ENCODE data around the gene GAB2.
"Not testable (repeated sequence)": the region's sequence is repeated elsewhere in the genome, so short reads cannot be mapped to it uniquely, and the experiment has no call there.

The GAB2 gene

DNA sequence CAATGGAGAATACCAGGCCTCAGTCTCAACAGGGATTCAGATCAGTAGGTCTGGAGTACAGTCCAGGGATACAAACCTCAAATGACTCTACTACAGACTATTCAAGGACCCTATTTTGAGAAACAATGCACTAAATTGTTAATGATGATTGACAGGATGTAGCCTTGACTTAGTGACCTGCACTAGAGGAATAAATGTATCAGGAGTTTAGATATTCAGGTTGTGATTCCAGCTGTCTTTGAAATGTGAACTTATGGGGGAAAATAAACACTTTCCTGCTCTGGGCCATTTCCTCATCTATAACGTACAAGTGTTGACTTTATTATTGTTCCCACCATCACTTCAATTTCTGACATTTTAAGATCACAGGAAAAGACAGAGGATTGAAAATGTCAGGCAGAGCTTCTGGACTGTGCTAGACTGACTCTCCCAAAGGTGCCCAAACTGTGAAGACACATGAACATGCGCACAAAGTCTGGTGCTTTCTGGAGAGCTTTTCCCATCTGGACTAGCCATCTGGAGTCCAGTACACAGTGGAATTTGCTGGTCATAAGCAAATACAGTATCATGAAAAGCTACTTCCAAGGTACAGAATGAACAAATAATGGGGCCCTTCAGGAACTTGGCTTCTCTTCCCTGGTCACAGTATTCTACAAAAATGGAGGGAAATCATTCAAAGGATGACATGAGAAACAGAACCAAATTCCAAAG lies 118.5 kb downstream of the GAB2 start:
- DNase-seq (ENCODE audit: extremely low read depth, low read depth): no peak
- TF ChIP-seq, protein P1, sequence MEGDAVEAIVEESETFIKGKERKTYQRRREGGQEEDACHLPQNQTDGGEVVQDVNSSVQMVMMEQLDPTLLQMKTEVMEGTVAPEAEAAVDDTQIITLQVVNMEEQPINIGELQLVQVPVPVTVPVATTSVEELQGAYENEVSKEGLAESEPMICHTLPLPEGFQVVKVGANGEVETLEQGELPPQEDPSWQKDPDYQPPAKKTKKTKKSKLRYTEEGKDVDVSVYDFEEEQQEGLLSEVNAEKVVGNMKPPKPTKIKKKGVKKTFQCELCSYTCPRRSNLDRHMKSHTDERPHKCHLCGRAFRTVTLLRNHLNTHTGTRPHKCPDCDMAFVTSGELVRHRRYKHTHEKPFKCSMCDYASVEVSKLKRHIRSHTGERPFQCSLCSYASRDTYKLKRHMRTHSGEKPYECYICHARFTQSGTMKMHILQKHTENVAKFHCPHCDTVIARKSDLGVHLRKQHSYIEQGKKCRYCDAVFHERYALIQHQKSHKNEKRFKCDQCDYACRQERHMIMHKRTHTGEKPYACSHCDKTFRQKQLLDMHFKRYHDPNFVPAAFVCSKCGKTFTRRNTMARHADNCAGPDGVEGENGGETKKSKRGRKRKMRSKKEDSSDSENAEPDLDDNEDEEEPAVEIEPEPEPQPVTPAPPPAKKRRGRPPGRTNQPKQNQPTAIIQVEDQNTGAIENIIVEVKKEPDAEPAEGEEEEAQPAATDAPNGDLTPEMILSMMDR (IDR thresholded peaks at IDR 0.05; ENCODE audit: low read depth, low read length): no peak

DNA sequence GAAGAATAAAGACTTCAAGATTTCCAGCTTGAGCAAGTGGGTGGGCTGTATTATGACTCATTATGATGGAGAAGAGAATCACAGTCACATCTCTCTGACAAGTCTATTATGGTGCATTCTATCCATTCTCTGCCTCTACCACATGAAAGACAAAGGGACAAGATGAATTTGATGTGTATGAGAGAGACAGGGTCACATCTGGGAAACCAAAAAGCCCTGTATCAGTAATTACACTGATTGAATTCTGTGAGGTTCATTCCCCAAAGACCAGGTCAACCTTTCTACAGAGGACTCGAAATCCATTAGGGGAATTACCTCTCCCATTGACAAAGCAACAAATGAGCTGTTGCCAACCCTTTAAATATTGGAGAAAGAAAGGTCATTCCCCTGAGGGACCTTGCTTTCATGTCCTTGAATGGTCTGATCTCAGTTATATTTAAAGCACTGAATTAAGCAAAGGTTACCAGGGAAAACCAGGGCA lies 119.3 kb downstream of the GAB2 start:
- TF ChIP-seq, protein P1 (IDR thresholded peaks at IDR 0.05; ENCODE audit: low read depth, low read length): no peak
- no peak for DNase-seq (ENCODE audit: extremely low read depth, low read depth)

DNA sequence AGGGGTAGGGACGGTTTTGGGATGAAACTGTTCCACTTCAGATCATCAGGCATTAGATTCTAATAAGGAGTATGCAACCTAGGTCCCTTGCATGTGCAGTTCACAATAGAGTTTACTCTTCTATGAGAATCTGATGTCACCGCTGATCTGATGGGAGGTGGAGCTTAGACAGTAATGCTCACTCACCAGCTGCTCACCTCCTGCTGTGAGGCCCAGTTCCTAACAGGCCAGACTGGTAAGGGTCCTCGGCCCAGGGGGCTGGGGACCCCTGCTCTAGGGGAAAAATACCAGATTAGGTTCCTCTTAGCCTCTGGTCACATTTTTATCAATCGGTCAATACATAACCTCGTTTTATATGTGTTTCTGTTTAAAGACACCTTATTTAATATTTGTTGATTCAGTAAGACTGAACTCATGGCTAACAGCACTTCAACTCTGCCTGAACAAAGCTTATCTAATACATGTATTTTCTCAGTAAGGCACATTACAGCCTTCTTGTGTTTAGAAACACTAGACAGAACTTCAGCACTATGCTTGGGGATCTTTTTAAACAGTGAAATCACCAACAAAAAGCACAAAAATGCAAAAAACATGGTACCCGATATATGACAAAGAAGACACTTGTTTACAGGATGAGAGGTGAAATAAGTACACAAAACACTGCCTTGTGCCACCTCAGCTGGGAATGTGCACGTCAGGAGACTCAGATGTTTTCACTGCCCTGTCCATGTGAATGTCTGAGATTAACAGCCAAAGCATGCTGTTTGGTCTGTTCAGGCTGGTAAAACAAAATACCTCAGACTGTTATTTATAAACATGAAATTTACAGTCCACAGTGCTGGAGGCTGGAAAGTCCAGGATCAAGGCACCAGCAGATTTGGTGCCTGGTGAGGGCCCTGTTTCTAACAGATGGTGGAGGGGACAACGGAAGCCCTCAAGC lies 121.4 kb downstream of the GAB2 start:
- TF ChIP-seq, protein P1 (IDR thresholded peaks at IDR 0.05; ENCODE audit: low read depth, low read length): no peak
- no peak for DNase-seq (ENCODE audit: extremely low read depth, low read depth)

DNA sequence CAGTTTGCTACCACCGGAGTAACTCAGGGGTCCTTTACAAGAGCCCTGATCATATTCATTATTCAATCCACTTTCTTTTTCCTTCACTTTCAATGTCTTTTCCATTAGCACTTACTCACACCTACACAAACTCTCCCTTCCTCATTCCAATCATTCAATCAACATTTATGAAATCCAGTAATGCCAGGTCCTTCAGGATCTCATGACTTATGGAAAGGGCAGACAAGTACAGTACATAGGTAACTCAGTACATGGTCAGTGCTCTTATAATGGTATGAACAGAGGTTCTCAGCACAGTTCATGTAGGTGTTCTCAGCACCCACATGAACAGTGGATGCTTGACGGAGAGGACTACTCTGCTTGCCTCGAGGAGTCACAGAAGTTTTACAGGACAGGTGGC lies 122.3 kb downstream of the GAB2 start:
- TF ChIP-seq, protein P1 (IDR thresholded peaks at IDR 0.05; ENCODE audit: low read depth, low read length): no peak

DNA sequence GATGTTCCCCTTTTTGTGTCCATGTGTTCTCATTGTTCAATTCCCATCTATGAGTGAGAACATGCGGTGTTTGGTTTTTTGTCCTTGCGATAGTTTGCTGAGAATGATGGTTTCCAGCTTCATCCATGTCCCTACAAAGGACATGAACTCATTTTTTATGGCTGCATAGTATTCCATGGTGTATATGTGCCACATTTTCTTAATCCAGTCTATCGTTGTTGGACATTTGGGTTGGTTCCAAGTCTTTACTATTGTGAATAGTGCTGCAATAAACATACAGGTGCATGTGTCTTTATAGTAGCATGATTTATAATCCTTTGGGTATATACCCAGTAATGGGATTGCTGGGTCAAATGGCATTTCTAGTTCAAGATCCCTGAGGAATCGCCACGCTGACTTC lies 123.5 kb downstream of the GAB2 start:
- not testable (repeated sequence) for DNase-seq (ENCODE audit: extremely low read depth, low read depth)

More for the DNA sequence above, 122.3 kb downstream of the GAB2 start:
- no peak for DNase-seq (ENCODE audit: extremely low read depth, low read depth)

DNA sequence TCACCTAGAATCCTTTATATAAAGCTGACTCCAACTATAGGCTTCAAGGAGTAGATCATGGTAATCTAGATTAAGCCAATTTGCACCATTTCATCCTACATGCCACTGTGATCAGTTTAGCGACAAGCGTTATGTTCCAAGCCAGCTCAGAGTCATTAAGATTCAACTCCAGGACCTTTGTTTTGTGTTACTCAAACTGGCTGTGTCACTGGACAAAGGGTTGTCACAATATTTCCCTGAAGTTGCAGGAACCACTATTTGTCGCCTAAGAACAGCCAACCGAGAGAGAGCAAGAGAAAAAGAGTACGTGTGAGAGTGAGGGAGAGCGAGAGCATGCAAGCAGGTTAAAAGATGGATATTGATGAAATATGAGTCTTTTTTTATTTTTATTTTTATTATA lies 124.1 kb downstream of the GAB2 start:
- DNase-seq (ENCODE audit: extremely low read depth, low read depth): no peak

DNA sequence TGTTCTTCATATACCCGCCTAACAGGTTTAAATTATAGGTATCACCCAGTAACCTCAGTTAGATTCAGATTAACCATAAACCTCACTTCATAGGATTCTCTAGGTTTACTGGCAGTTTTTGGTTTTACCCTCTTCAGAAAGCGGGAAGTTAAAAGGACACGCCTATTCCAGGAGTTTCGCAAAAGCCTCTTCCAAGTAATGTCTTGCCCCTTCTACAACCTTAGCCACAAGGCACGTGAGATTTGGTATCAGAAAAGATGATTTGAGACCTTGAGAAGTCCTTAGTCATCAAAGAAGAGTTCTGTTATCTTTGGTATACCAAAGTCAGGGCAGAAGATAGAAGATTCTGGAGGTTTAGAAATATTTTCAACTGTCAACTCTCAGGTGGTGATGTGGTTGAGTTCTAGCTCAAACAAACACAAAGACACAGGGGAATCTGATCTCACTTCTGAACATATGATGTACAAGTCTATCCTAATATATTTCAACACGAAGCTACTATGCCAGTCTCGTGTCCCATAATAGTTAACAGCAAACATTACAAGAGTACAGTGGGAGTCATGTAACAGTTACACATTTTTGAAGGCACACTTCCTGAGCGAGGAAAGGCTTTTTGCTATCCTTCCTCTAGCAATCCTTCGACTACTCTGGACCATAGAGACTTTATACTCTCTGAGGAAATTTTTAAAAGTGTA lies 125.4 kb downstream of the GAB2 start:
- DNase-seq (ENCODE audit: extremely low read depth, low read depth): no peak
- TF ChIP-seq, protein P1 (IDR thresholded peaks at IDR 0.05; ENCODE audit: low read depth, low read length): no peak

More for the DNA sequence above, 124.1 kb downstream of the GAB2 start:
- TF ChIP-seq, protein P1 (IDR thresholded peaks at IDR 0.05; ENCODE audit: low read depth, low read length): no peak
